Measurements from ENCODE around the gene PCNX1.

DNA sequence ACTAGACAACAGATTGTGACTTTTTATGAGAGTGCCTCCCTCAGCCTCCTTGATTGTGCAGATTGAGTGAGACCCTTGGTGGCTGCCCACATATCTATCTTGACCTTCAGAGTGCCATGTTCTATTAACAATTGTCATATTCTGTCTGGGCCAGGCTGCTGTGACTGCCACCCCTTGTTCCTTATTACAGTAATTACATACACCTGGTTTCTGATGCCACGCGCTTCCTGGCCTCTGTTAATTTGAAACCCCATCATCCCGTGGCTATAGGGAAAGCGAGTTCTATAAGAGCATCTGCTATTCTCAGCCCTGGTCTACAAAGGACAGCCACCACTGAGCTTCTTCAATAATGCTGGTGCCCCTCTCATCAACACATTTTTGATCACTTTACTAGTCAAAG lies 228.7 kb downstream of the PCNX1 start:
- TF ChIP-seq, protein P1, sequence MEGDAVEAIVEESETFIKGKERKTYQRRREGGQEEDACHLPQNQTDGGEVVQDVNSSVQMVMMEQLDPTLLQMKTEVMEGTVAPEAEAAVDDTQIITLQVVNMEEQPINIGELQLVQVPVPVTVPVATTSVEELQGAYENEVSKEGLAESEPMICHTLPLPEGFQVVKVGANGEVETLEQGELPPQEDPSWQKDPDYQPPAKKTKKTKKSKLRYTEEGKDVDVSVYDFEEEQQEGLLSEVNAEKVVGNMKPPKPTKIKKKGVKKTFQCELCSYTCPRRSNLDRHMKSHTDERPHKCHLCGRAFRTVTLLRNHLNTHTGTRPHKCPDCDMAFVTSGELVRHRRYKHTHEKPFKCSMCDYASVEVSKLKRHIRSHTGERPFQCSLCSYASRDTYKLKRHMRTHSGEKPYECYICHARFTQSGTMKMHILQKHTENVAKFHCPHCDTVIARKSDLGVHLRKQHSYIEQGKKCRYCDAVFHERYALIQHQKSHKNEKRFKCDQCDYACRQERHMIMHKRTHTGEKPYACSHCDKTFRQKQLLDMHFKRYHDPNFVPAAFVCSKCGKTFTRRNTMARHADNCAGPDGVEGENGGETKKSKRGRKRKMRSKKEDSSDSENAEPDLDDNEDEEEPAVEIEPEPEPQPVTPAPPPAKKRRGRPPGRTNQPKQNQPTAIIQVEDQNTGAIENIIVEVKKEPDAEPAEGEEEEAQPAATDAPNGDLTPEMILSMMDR (conservative IDR thresholded peaks at IDR 0.05 in 1 of 2, IDR thresholded peaks at IDR 0.05 in 1 of 2; ENCODE audit: low read depth in 1 of 2, low read length in 2 of 2) = no peak
- TF ChIP-seq EZH2 (IDR thresholded peaks at IDR 0.05; ENCODE audit: low read length, missing control alignments) = no peak
